Uterus (tissue), 4 donors: ENCODE results near the gene PDYN. TPM values are rescaled to one million over a fixed set of nuclear protein-coding genes. Genes with fewer than 3 reads are reported as not detected.

Experiments
- DNase-seq, 2 donors: peaks; one replicate each; pipeline ENCODE4 v3.0.0-alpha.2; 2019 to 2020
- H3K27ac ChIP-seq, 2 donors: fragments of 200-600 bp; sonication (generic); 1 replicate in 1 of 2; 2 replicates in 1 of 2; pipeline ENCODE4 v1.5.1; 2016 to 2018
- H3K27me3 ChIP-seq, 2 donors: fragments of 200-600 bp; sonication (generic); one replicate each; pipeline ENCODE4 v1.5.1; 2018 to 2019; ENCODE audit warnings: control low read depth in 1 of 2
- H3K36me3 ChIP-seq, 2 donors: fragments of 200-600 bp; sonication (generic); one replicate each; pipeline ENCODE4 v1.5.1; 2019; ENCODE audit warnings: control low read depth in 1 of 2
- H3K4me1 ChIP-seq, 2 donors: fragments of 200-600 bp; sonication (generic); one replicate each; pipeline ENCODE4 v1.5.1; 2018 to 2019; ENCODE audit warnings: control low read depth in 1 of 2
- H3K4me3 ChIP-seq, 2 donors: fragments of 200-600 bp; sonication (generic); 1 replicate in 1 of 2; 2 replicates in 1 of 2; pipeline ENCODE4 v1.5.1; 2018 to 2019; ENCODE audit warnings: mild to moderate bottlenecking in 1 of 2
- H3K9me3 ChIP-seq, 2 donors: fragments of 200-600 bp; sonication (generic); one replicate each; pipeline ENCODE4 v1.5.1; 2019; ENCODE audit warnings: control low read depth in 1 of 2
- CTCF ChIP-seq, 4 experiments: fragments of 200-600 bp in 2 of 4; fragments of 450-650 bp in 2 of 4; sonication (generic) in 2 of 4; IDR thresholded peaks; one replicate each; pipeline ENCODE4 v1.5.1; 2016 to 2019; ENCODE audit warnings: antibody characterized with exemption in 4 of 4, mild to moderate bottlenecking in 2 of 4, moderate library complexity in 1 of 4
- POLR2A ChIP-seq, 2 donors: fragments of 450-650 bp; IDR thresholded peaks; one replicate each; pipeline ENCODE4 v1.6.1; 2016; ENCODE audit warnings: antibody characterized with exemption in 2 of 2, mild to moderate bottlenecking in 1 of 2, moderate library complexity in 1 of 2
- intact Hi-C: fragments of 100-400 bp; cut with DNase I; formaldehyde crosslinking; loops from one replicate; pipeline ENCODE4 v1.15.1; 2023; ENCODE audit warnings: low total_unique reads
- total RNA-seq, 4 donors: library from RNA; depleted of rRNA in 3 of 4; stranded (reverse); fragments of >200 nt in 3 of 4; gene quantifications; one replicate each; pipeline versions ENCODE4 v1.1.0 to v1.2.4, GENCODE V29; 2014 to 2023
- donor health status: DM: yes; HTN: yes; CAD: no.

PDYN gene
- total RNA-seq, 4 donors from 2014 or later: not detected

DNA sequence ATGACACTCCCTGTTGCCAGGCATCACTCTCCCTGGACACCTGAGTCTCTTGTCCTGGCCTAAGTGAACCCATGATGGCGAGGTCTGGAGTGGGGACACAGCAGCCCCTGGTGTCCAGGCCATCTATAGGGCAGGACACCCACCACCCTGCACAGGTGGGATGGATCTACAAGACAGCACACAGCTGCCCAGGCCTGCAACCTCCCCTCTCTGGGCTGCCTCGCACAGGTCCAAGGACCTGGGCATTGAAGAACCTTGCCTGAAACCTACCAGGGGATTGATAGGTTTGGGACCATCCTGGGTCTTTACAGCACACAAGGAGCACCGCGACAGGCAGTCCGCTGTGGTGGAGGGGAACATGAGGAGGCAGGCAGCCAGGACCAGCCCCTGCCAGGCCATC, 11.2 kb downstream of the PDYN start:
- DNase-seq: no peak
- intact Hi-C loops: no loop called here
- no peak overlapping the region for H3K27ac ChIP-seq
- H3K4me1 ChIP-seq: no peaks in the 10 kb centered on the region
- no peak overlapping the region for H3K4me3 ChIP-seq
- H3K27me3 ChIP-seq: no peaks in the 10 kb centered on the region
- no peaks in the 10 kb centered on the region for H3K9me3 ChIP-seq
- no peak for TF ChIP-seq CTCF (IDR thresholded peaks at IDR 0.05)
- TF ChIP-seq POLR2A (IDR thresholded peaks at IDR 0.05): no peak
- no peaks in the 10 kb centered on the region for H3K36me3 ChIP-seq

DNA sequence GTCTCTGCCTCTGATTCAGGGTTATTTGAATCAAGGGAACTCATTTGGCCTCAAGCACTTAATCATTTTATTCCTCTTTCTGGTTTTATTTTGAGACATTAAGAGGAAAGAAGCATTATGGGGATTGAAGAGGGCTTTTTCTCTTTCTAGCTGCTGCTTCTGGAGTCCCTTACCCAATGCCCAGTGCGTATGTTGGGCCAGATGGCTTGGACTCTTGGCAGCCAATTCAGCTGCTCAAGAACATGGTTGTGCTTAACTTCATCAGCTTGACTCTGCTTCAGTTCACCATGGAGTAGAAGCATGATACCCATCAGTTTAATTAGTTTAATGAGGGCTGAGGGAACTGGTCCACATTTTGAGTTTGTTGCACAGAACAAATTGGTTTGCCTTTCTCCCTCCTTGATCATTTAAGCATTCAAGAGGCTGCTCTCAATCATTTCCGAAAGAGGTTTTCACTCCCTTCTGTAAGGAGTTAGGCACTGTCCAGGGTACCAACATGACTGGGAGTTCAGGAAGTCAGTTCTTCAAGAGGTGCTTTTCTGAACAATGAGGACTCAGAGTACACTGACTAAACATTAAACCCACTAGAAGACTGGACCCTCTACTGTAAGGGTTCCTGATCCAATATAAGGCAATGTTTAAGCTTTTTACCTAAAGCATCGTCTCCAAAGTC, 14.6 kb downstream of the PDYN start:
- no peak overlapping the region for H3K4me3 ChIP-seq
- DNase-seq: no peak
- H3K36me3 ChIP-seq: no peaks in the 10 kb centered on the region
- no peaks in the 10 kb centered on the region for H3K9me3 ChIP-seq
- intact Hi-C loops: no loop called here
- no peaks in the 10 kb centered on the region for H3K4me1 ChIP-seq
- H3K27me3 ChIP-seq: no peaks in the 10 kb centered on the region
- TF ChIP-seq POLR2A (IDR thresholded peaks at IDR 0.05) (no peak), CTCF (IDR thresholded peaks at IDR 0.05) (no peak)
- no peak overlapping the region for H3K27ac ChIP-seq

- H3K4me3 ChIP-seq: no peak overlapping the region
- H3K27me3 ChIP-seq: no peaks in the 10 kb centered on the region
- H3K4me1 ChIP-seq: no peaks in the 10 kb centered on the region
- intact Hi-C loops: no loop called here
- no peaks in the 10 kb centered on the region for H3K36me3 ChIP-seq
- no peak for DNase-seq
- H3K27ac ChIP-seq: no peak overlapping the region
- no peaks in the 10 kb centered on the region for H3K9me3 ChIP-seq
- no peak for TF ChIP-seq CTCF (IDR thresholded peaks at IDR 0.05)
- TF ChIP-seq POLR2A (IDR thresholded peaks at IDR 0.05): no peak
Observed at GRCh38 chr20:1975291-1975690, 18.6 kb downstream of the PDYN start.

- no peaks in the 10 kb centered on the region for H3K4me1 ChIP-seq
- no peaks in the 10 kb centered on the region for H3K9me3 ChIP-seq
- no peak for DNase-seq
- H3K27me3 ChIP-seq: no peaks in the 10 kb centered on the region
- H3K36me3 ChIP-seq: no peaks in the 10 kb centered on the region
- TF ChIP-seq POLR2A (IDR thresholded peaks at IDR 0.05): no peak
- TF ChIP-seq CTCF (IDR thresholded peaks at IDR 0.05): no peak
- no peak overlapping the region for H3K4me3 ChIP-seq
- no peak overlapping the region for H3K27ac ChIP-seq
- intact Hi-C loops: no loop called here
Observed at GRCh38 chr20:1973601-1974440, 20.0 kb downstream of the PDYN start.

DNA sequence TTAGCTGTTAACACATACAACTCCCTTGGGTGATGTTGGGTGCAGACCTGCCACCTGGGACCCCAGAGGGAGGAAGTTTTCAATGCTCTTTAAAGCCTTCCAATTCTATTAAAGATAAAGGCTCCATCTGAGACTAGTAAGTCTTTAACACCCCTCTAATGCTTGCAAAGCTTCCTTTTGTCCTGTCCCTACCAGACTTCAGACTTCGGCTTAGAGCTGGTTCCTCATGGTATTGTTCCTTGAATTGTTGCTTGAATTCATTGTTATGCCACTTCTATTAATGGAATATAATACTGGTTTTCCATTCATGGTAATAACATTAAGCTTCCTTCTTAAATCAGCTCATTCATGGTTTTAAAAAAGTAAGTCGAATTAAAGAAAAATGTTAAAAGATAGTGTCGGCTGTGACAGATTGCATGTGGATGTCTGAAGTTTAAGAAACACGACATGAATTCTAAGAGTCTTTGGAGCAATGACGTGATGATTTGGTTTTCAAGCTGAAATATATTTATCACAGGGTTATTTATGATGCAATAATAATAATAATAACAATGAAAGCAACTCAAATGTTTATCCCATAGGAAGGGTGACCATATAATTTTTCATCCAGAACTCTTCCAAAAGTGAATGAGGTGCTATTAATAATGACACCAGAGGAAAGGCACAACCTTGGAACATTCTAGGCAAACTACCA, 21.8 kb downstream of the PDYN start:
- no peak for DNase-seq
- Histone ChIP-seq H3K27ac (no peak overlapping the region), H3K27me3 (no peaks in the 10 kb centered on the region), H3K36me3 (no peaks in the 10 kb centered on the region), H3K4me3 (no peak overlapping the region), H3K4me1 (no peaks in the 10 kb centered on the region), H3K9me3 (no peaks in the 10 kb centered on the region)
- intact Hi-C loops: no loop called here
- no peak for TF ChIP-seq CTCF (IDR thresholded peaks at IDR 0.05)
- TF ChIP-seq POLR2A (IDR thresholded peaks at IDR 0.05): no peak
